ENCODE results near the gene UQCRH. TPM values are rescaled to one million over a fixed set of nuclear protein-coding genes. Genes with fewer than 3 reads are reported as not detected.
A peak's percentile ranks its signal among the peaks of the same experiment; 100 is the strongest.

The UQCRH gene
- total RNA-seq = 100 to 1,000 TPM; 272 to 374 TPM

DNA sequence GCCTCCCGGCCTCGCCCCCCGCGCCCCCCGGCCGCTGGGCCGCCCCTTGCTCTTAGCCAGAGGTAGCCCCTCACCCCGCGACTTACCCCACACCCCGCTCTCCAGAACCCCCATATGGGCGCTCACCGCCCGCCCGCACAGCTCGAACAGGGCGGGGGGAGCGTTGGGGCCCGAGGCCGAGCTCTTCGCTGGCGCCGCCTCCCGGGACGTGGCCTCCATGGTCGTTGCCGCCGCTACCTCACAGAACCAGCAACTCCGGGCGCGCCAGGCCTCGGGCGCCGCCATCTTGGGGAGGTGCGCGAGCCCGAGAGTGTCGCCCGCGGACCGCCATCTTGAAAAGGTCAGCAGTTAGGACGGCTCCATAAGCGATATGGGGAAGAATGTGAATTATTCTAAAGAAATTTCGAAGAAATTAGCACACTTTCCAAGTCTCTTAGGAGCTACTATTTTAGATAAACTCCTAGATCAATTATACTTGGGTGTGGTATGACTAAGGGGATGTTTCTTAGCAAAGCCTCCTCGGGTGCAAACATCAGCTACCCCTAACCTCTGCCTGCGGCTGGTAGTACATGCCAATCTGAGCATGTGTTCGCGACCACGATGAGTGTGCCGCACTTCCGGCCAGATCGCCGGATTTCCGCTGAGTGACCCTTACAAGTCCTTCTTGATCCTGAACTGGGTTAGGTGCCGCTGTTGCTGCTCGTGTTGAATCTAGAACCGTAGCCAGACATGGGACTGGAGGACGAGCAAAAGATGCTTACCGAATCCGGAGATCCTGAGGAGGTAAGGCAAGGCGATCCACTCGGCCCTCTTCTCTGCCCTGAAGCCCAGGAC lies at the start of gene UQCRH, which contains the start of gene LRRC41:
UQCRH (plus strand) TSS at position 661 of the 834 bp plus-strand sequence; CDS start at position 730, 69 bp downstream.
LRRC41 (minus strand) TSS at position 579 of the 834 bp plus-strand sequence; CDS start at position 285, 294 bp downstream.
- Mint-ChIP-seq H3K27ac (peak within 1 kb of the TSS; percentile 99), H3K4me1 (peaks cover 28% of the 10 kb centered on the region), H3K9me3 (no peaks in the 10 kb centered on the region), H3K36me3 (ENCODE audit: low read depth) (peaks cover 76% of the 10 kb centered on the region), H3K27me3 (no peaks in the 10 kb centered on the region), H3K4me3 (peak within 1 kb of the TSS; percentile 98)
- ATAC-seq (replicated peaks) = peak; percentile 89

DNA sequence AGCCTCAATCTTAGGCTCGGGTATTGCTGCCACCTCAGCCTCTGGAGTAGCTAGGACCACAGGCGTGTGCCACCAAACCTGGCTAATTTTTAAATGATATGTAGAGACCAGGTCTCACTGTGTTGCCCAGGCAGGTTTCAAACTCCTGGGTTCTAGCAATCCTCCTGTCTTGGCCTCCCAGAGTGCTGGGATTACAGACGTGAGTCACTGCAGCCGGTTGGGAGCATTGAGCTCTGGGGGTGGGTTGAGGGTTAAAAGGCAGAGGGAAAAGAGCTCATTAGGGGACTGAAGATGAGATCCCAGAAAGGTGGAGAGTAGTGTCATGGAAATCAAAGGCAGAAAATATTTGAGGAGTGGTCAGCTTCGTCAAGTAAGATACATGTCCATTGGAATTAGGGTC lies 48.8 kb upstream of the UQCRH start:
- Mint-ChIP-seq H3K27me3 (no peaks in the 10 kb centered on the region), H3K36me3 (ENCODE audit: low read depth) (peaks cover 84% of the 10 kb centered on the region), H3K9me3 (no peaks in the 10 kb centered on the region), H3K4me1 (peaks cover 13% of the 10 kb centered on the region), H3K27ac (no peak overlapping the region), H3K4me3 (no peak overlapping the region)
- ATAC-seq (replicated peaks) = no peak

DNA sequence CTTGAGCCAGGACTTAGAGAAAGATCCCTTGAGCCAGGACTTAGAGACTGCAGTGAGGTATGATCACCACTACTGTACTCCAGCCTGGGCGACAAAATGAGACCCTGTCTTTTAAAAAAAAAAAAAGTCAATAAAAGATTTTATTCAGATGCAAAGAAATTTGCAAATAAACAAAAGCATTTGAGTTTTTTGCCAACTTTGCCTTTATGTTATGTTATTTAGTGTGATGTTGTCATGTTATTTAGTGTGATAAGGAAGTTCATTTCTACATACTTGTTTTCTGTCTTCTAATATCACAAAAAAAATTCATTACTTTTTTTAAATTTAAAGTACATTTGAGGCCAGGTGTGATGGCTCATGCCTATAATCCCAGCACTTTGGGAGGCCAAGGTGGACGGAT lies 47.0 kb upstream of the UQCRH start:
- Mint-ChIP-seq H3K27me3 (no peaks in the 10 kb centered on the region), H3K27ac (no peak overlapping the region), H3K4me1 (peaks cover 13% of the 10 kb centered on the region), H3K4me3 (no peak overlapping the region), H3K9me3 (no peaks in the 10 kb centered on the region), H3K36me3 (ENCODE audit: low read depth) (peaks cover 84% of the 10 kb centered on the region)
- no peak for ATAC-seq (replicated peaks)

DNA sequence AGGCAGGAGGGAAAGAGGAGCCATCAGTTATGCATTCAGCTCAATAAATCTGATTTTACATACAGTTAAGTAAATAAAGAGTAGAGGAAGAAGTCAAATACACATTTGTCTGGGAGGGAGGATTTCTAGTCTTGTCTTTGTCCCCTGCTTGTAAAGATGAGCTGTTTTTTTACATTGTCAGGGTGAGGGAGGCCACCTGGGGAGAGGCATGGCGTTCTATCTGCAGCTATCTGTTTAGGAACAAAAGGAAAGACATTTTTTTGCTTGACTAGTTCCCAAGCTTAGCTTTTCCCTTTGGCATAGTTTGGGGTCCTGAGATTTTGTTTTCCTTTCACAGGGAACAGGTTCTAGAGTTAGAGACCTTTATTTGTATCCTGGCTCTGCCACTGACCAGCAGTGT lies 41.0 kb upstream of the UQCRH start:
- Mint-ChIP-seq H3K27ac (no peak overlapping the region), H3K9me3 (no peaks in the 10 kb centered on the region), H3K4me1 (peaks cover 2% of the 10 kb centered on the region), H3K27me3 (no peaks in the 10 kb centered on the region), H3K4me3 (no peak overlapping the region), H3K36me3 (ENCODE audit: low read depth) (peaks cover 96% of the 10 kb centered on the region)
- ATAC-seq (replicated peaks) = no peak

DNA sequence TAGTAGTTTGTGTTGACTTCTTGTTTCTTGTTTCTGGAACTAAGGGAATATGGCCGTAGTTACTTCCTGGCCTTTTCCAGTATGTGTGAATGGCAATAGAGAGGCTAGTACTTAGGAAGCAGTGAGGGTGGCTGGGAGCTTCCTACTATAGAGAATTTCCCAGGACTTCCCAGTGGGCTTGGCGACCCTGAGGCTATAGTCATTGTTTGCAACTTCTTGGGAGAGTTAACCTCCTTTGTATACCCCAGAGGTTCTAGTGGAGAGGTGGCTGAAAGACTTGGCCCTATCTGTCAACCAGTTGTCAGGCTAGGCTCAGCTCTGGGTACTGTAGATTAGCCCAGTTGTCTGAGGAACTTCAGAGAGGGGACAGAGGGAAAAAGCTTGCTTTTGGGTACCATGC lies 40.4 kb upstream of the UQCRH start:
- peaks cover 96% of the 10 kb centered on the region for H3K36me3 Mint-ChIP-seq (ENCODE audit: low read depth)
- H3K27ac Mint-ChIP-seq = no peak overlapping the region
- no peak overlapping the region for H3K4me3 Mint-ChIP-seq
- no peak for ATAC-seq (replicated peaks)
- no peaks in the 10 kb centered on the region for H3K4me1 Mint-ChIP-seq
- no peaks in the 10 kb centered on the region for H3K27me3 Mint-ChIP-seq
- H3K9me3 Mint-ChIP-seq = no peaks in the 10 kb centered on the region

DNA sequence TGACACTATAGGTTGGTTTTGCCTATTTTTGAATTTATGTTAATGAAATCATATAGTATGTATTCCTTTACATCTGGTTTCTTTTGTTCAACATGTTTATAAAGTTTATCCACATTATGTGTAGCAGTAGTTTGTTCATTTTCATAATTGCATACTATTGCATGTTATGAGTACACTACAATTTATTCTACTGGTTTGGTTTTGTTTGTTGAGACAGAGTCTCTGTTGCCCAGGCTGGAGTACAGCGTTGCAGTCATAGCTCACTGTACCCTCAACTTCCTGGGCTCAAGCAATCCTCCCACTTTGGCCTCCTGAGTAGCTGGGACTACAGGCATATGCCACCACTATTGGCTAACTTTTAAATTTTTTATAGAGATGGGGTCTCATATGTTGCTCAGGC lies 34.9 kb upstream of the UQCRH start:
- Mint-ChIP-seq H3K27ac (no peak overlapping the region), H3K9me3 (no peaks in the 10 kb centered on the region), H3K4me3 (no peak overlapping the region), H3K36me3 (ENCODE audit: low read depth) (peaks cover 90% of the 10 kb centered on the region), H3K27me3 (no peaks in the 10 kb centered on the region), H3K4me1 (no peaks in the 10 kb centered on the region)
- ATAC-seq (replicated peaks) = no peak

DNA sequence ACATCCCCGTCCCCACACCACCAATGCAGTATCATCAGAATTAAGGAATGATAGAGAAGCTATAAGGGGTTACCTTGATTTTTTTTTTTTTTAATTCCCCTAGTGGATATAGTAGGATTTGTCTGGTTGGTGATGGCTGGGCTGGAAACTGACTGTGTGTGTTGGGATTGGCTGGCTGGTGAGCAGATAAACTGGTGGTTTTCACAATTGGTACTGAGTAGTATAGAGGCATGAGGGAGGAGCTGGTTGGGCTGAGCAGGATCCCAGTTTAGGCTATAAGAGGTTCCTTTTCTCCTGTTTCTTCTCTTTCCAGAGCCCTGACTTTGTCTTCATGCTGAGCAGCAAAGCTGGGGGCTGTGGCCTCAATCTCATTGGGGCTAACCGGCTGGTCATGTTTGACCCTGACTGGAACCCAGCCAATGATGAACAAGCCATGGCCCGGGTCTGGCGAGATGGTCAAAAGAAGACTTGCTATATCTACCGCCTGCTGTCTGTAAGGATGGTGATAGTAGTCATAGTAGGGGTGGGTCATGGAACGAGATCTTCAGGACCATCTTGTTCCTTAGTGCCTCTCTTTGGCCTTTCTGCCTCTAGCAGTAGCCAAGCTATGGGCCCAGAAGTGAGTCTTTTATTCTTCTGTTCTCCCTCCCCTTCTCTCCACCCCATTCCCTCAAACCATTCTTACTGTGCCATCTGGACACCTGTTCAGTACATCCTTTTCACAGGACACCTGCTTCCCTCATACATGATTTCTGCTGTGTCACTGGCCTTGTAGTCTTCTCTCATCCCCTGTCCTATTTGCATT lies 29.1 kb upstream of the UQCRH start:
- Mint-ChIP-seq H3K4me1 (peaks cover 5% of the 10 kb centered on the region), H3K36me3 (ENCODE audit: low read depth) (peaks cover 91% of the 10 kb centered on the region), H3K9me3 (no peaks in the 10 kb centered on the region), H3K27me3 (no peaks in the 10 kb centered on the region), H3K4me3 (no peak overlapping the region), H3K27ac (no peak overlapping the region)
- no peak for ATAC-seq (replicated peaks)

DNA sequence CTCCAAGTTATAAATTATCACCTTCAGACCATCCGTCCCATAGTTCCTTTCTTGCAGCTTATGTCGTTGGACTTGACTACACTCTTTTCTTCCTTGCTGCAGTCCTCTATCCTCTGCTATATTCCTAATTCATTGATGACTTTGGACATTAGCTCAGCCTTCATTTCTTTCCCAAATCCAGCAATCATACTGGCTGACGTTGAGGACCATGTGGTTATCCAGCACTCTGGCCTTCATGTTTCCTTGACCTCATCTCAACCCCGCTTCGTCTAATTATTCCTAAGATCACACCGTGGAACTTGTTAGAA lies 28.5 kb upstream of the UQCRH start:
- H3K9me3 Mint-ChIP-seq = no peaks in the 10 kb centered on the region
- peaks cover 5% of the 10 kb centered on the region for H3K4me1 Mint-ChIP-seq
- peaks cover 91% of the 10 kb centered on the region for H3K36me3 Mint-ChIP-seq (ENCODE audit: low read depth)
- no peaks in the 10 kb centered on the region for H3K27me3 Mint-ChIP-seq
- no peak overlapping the region for H3K4me3 Mint-ChIP-seq
- H3K27ac Mint-ChIP-seq = no peak overlapping the region
- no peak for ATAC-seq (replicated peaks)

DNA sequence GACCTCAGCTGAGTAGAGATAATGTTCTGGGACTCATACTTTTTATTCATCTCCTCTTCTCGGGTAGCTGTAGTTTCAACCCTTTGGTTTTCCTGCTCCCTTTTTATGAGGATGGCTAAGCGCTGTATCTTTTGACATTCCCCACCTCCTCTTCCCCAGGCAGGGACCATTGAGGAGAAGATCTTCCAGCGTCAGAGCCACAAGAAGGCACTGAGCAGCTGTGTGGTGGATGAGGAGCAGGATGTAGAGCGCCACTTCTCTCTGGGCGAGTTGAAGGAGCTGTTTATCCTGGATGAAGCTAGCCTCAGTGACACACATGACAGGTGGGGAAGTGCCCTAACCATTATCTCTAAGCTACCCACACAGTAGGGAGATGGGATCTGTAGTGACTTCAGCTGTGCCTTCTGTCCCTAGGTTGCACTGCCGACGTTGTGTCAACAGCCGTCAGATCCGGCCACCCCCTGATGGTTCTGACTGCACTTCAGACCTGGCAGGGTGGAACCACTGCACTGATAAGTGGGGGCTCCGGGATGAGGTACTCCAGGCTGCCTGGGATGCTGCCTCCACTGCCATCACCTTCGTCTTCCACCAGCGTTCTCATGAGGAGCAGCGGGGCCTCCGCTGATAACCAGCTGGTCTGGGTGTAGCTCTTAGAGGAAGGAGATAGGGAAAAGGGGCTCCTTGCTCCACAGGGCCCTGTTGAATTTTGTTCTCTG lies 25.7 kb upstream of the UQCRH start:
- no peak for ATAC-seq (replicated peaks)
- Mint-ChIP-seq H3K36me3 (ENCODE audit: low read depth) (peaks cover 96% of the 10 kb centered on the region), H3K4me3 (no peak overlapping the region), H3K27ac (no peak overlapping the region), H3K27me3 (no peaks in the 10 kb centered on the region), H3K9me3 (no peaks in the 10 kb centered on the region), H3K4me1 (peaks cover 5% of the 10 kb centered on the region)

DNA sequence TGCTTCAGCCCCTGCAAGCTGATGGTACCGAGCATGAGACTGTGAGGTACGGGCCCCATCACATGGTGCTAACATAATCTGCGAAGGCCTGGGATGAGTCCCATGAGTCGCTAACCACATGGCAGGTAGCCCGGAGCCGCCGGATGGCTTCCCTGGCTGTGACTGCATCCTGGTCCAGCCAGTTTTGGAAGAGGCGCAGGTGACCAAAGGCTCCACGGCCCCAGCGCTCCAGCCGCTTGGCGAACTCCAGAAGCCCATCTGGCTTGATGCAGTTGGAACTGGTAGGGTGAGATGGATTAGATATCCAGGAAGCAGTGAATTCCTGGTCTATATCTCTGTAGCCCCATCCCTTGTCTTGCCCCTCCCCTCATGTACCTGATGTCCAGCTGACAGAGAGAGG lies 24.7 kb upstream of the UQCRH start:
- Mint-ChIP-seq H3K4me3 (no peak overlapping the region), H3K27me3 (no peaks in the 10 kb centered on the region), H3K36me3 (ENCODE audit: low read depth) (peaks cover 96% of the 10 kb centered on the region), H3K4me1 (peaks cover 5% of the 10 kb centered on the region), H3K27ac (no peak overlapping the region), H3K9me3 (no peaks in the 10 kb centered on the region)
- ATAC-seq (replicated peaks) = no peak

DNA sequence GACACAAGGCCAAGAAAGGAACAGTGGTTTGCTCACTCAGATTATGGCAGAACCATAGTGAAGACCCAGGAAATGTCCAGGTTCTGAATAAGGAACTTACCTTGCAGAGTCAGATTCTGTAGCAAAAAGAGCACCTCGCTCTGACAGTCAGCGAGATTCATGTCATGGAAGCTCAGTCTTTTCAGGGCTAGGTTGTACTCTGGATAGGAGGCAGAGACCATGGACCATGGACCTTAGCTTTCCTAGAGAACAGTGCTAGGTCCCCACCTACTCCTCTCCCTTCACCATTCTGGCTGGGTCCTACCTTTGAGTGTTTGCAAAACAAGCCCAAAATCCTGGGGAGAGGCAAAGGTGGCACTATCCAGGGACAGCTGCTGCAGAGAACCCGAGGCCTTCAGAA lies 23.4 kb upstream of the UQCRH start:
- Mint-ChIP-seq H3K4me3 (no peak overlapping the region), H3K27ac (no peak overlapping the region), H3K9me3 (no peaks in the 10 kb centered on the region), H3K27me3 (no peaks in the 10 kb centered on the region), H3K36me3 (ENCODE audit: low read depth) (peaks cover 96% of the 10 kb centered on the region), H3K4me1 (peaks cover 5% of the 10 kb centered on the region)
- no peak for ATAC-seq (replicated peaks)

DNA sequence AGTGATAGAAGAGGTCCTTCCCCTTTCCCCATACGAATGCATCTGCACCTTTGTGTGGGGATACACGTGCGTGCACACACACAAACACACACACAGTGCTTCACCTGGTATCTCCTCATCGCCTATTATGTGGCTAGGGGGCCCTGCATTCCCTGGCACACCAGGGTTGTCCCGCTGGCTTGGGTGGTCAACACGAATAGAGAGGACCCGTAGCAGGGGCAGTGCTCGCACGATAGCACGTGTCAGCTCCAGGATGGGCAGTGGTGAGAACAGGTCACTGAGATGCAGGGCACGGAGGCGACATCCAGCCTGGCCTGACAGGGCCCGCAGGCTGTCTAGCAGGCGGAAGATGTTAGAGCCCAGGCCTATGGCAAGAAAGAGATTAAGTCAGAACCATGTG lies 22.5 kb upstream of the UQCRH start:
- H3K4me1 Mint-ChIP-seq = no peaks in the 10 kb centered on the region
- H3K9me3 Mint-ChIP-seq = no peaks in the 10 kb centered on the region
- peaks cover 90% of the 10 kb centered on the region for H3K36me3 Mint-ChIP-seq (ENCODE audit: low read depth)
- no peak overlapping the region for H3K27ac Mint-ChIP-seq
- H3K27me3 Mint-ChIP-seq = no peaks in the 10 kb centered on the region
- H3K4me3 Mint-ChIP-seq = no peak overlapping the region
- ATAC-seq (replicated peaks) = no peak

DNA sequence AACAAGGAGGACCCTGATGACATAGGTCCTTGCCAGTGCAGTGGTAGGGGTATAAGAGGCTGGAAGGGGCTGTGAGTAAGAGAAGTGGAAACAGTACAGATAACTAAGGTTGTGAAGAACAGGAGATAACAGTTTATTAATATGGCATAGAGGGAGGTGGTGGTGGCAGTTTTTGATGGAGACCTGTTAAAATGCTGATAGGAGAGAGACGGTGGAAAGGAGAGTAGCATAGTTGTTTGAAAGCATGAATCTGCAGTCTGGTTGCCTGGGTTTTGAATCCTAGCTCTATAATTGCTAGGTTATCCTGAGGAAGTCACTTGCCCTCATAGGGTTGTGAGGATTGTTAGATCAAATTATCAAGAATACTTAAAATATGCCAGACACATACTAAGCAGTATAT lies 19.4 kb upstream of the UQCRH start:
- Mint-ChIP-seq H3K4me1 (peaks cover 5% of the 10 kb centered on the region), H3K27me3 (no peaks in the 10 kb centered on the region), H3K9me3 (no peaks in the 10 kb centered on the region), H3K36me3 (ENCODE audit: low read depth) (peaks cover 75% of the 10 kb centered on the region), H3K4me3 (no peak overlapping the region), H3K27ac (no peak overlapping the region)
- ATAC-seq (replicated peaks) = no peak

DNA sequence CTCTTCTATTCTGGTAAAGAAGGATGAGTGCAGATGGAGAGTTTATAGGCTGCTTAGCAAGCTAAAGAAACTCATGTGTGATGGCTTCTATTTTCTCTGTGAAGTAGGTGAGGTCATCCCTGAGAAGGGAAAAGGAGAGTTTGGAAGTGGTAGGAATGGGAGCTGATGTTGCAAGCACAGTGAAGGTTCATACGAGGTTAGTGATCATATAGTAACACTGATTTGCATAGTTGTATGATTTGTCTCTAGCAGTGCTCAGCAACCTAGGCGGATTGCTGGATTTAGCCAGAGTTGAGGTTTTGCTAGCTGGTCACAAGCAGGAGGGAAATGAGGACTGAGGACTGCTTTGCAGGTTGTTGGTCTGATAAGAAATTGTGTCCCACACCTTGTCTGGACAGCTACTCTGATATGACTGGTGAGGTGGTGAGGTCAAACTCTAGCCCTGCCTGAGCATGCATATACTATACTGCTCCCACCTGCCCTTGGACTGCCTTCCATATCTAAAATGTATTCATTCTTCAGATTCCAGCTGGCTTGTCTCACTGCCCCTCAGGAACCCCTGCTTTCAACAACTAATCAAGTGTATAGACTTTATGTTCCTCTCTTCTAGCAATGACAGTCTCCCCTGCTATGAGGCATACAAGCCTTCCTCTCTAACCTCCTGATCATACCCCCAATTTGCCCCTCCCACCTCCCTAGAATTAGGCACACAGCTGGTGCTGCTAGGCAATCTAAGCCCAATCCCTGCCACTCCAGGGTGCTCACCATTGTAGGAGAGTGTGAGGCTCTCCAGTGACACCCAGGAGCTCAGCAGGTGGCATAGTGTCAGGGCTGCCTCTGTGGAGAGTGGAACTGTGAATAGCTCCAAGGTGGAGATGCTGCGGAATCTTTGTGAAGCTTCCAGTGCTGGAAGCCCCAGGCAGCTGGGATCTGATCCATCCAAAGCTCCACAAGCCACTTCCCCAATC lies 18.6 kb upstream of the UQCRH start:
- no peak overlapping the region for H3K27ac Mint-ChIP-seq
- H3K9me3 Mint-ChIP-seq = no peaks in the 10 kb centered on the region
- peaks cover 77% of the 10 kb centered on the region for H3K36me3 Mint-ChIP-seq (ENCODE audit: low read depth)
- H3K27me3 Mint-ChIP-seq = no peaks in the 10 kb centered on the region
- no peak for ATAC-seq (replicated peaks)
- H3K4me1 Mint-ChIP-seq = peaks cover 5% of the 10 kb centered on the region
- H3K4me3 Mint-ChIP-seq = no peak overlapping the region

Data from activated T-helper 17 cell treated with anti-CD3 and anti-CD28 coated beads, Interleukin-2, amount 50 U/mL, for 72 hours (primary cell).